ENCODE measurements around the gene MMP21. TPM values are rescaled to one million over a fixed set of nuclear protein-coding genes. Genes with fewer than 3 reads are reported as not detected.

The MMP21 gene
- total and polyA plus RNA-seq, 10 of the 15 experiments (the other 5 are each of a cell fraction or from before 2014, with no cell fraction given): 0.08 to 0.24 TPM; not detected in 8

GRCh38 chr10:125772864-125773180, 2.8 kb downstream of the MMP21 start:
- ChIA-PET SMC1A (ENCODE audit: uncharacterized antibody, unreplicated experiment) (no interaction called here), CTCF (no interaction called here), POLR2A (no interaction called here), RAD21 (ENCODE audit: unreplicated experiment) (no interaction called here)
- no TSS peak for BruUV-seq (replicated peaks)
- Histone ChIP-seq H3K27ac (ENCODE audit: control insufficient read depth, insufficient read depth) (no peak overlapping the region), H3K4me3 (no peak overlapping the region), H3K79me2 (ENCODE audit: control insufficient read depth, insufficient read depth, low read length) (no peaks in the 10 kb centered on the region), H3K4me2 (ENCODE audit: control insufficient read depth, insufficient read depth) (no peak overlapping the region), H2AFZ (ENCODE audit: control insufficient read depth, low read depth, low read length) (no peak overlapping the region), H3K4me1 (ENCODE audit: control insufficient read depth, insufficient read depth, low read length) (no peaks in the 10 kb centered on the region), H3K27me3 (replicated peaks in 1 of 2; ENCODE audit: control insufficient read depth in 2 of 2, insufficient read depth in 2 of 2, low read length in 1 of 2) (no peaks in the 10 kb centered on the region), H3K9me3 (replicated peaks; ENCODE audit: control insufficient read depth, insufficient read depth, low read length) (no peaks in the 10 kb centered on the region), H3K9ac (ENCODE audit: control insufficient read depth, insufficient read depth, low read length) (no peak overlapping the region), H4K20me1 (ENCODE audit: control insufficient read depth, insufficient read depth) (no peaks in the 10 kb centered on the region), H3K36me3 (ENCODE audit: control insufficient read depth in 2 of 2, insufficient read depth in 2 of 2, low read length in 1 of 2) (no peaks in the 10 kb centered on the region; a peak in 3 of 4 replicates)
- TF ChIP-seq EED (IDR thresholded peaks at IDR 0.05; ENCODE audit: low read depth) (no peak), SIX5 (IDR thresholded peaks at IDR 0.05; ENCODE audit: low read depth, low read length, severe bottlenecking) (no peak)
- intact Hi-C loops (cut with micrococcal nuclease; ENCODE audit: unreplicated experiment): no loop called here
- no peak for DNase-seq (ENCODE audit: low read depth, low spot score)
- no peak for ATAC-seq
- WGBS (ENCODE audit: insufficient coverage, insufficient replicate concordance, low lambda C conversion rate, missing lambda C conversion rate): 86% methylated on average over 11 of the region's 11 CpGs
- in situ Hi-C loops (cut with MboI): no loop called here
- FAIRE-seq: no peak

GRCh38 chr10:125772112-125772863, 3.3 kb downstream of the MMP21 start:
- no peak overlapping the region for H3K4me3 ChIP-seq
- RAD21 ChIA-PET (ENCODE audit: unreplicated experiment): no interaction called here
- TF ChIP-seq GABPA (IDR thresholded peaks at IDR 0.05; ENCODE audit: low read depth) (no peak), IRF5 (IDR thresholded peaks at IDR 0.05; ENCODE audit: borderline replicate concordance) (no peak), ZNF217 (IDR thresholded peaks at IDR 0.05) (no peak), PBX3 (IDR thresholded peaks at IDR 0.05; ENCODE audit: insufficient replicate concordance, low read depth, low read length) (no peak), CHD2 (IDR thresholded peaks at IDR 0.05; ENCODE audit: borderline replicate concordance, low read depth, low read length) (no peak), SMC3 (IDR thresholded peaks at IDR 0.05; ENCODE audit: borderline replicate concordance, low read length) (no peak), IRF4 (IDR thresholded peaks at IDR 0.05; ENCODE audit: low read depth, low read length) (no peak), SP1 (IDR thresholded peaks at IDR 0.05; ENCODE audit: low read depth, low read length) (no peak), STAT3 (IDR thresholded peaks at IDR 0.05; ENCODE audit: low read depth, low read length) (no peak), RB1 (IDR thresholded peaks at IDR 0.05; ENCODE audit: borderline replicate concordance) (no peak), NFIC (IDR thresholded peaks at IDR 0.05; ENCODE audit: low read depth, low read length) (no peak), NR2C1 (IDR thresholded peaks at IDR 0.05) (no peak), NR2C2 (IDR thresholded peaks at IDR 0.05; ENCODE audit: borderline replicate concordance, control insufficient read depth, insufficient read length, low read depth) (no peak), MYB (IDR thresholded peaks at IDR 0.05; ENCODE audit: borderline replicate concordance, low read depth, low read length) (no peak)
- in situ Hi-C loops (cut with MboI): no loop called here
- DNase-seq (ENCODE audit: low read depth, low spot score): no peak
- H3K36me3 ChIP-seq (ENCODE audit: control insufficient read depth in 2 of 2, insufficient read depth in 2 of 2, low read length in 1 of 2): no peaks in the 10 kb centered on the region; a peak in 3 of 4 replicates
- H4K20me1 ChIP-seq (ENCODE audit: control insufficient read depth, insufficient read depth): no peaks in the 10 kb centered on the region
- H3K4me1 ChIP-seq (ENCODE audit: control insufficient read depth, insufficient read depth, low read length): no peaks in the 10 kb centered on the region
- H3K27ac ChIP-seq (ENCODE audit: control insufficient read depth, insufficient read depth): no peak overlapping the region
- CTCF ChIA-PET: interaction anchor here (1.3 kb wide), 1 partner anchor 11 kb away, joined by 5 read pairs; no protein-coding TSS in a partner anchor
- H3K4me2 ChIP-seq (ENCODE audit: control insufficient read depth, insufficient read depth): no peak overlapping the region
- intact Hi-C loops (cut with micrococcal nuclease; ENCODE audit: unreplicated experiment): no loop called here
- FAIRE-seq: no peak
- no peak overlapping the region for H3K9ac ChIP-seq (ENCODE audit: control insufficient read depth, insufficient read depth, low read length)
- SMC1A ChIA-PET (ENCODE audit: uncharacterized antibody, unreplicated experiment): no interaction called here
- no peaks in the 10 kb centered on the region for H3K27me3 ChIP-seq (replicated peaks in 1 of 2; ENCODE audit: control insufficient read depth in 2 of 2, insufficient read depth in 2 of 2, low read length in 1 of 2)
- no TSS peak for BruUV-seq (replicated peaks)
- POLR2A ChIA-PET: no interaction called here
- no peak overlapping the region for H2AFZ ChIP-seq (ENCODE audit: control insufficient read depth, low read depth, low read length)
- ATAC-seq: no peak
- no peaks in the 10 kb centered on the region for H3K9me3 ChIP-seq (replicated peaks; ENCODE audit: control insufficient read depth, insufficient read depth, low read length)
- H3K79me2 ChIP-seq (ENCODE audit: control insufficient read depth, insufficient read depth, low read length): no peaks in the 10 kb centered on the region
- 79% methylated on average over 28 of the region's 28 CpGs for WGBS (ENCODE audit: insufficient coverage, insufficient replicate concordance, low lambda C conversion rate, missing lambda C conversion rate)
